ENCODE results near the gene HSPB6.

- TF ChIP-seq CTCF (IDR thresholded peaks at IDR 0.05; ENCODE audit: insufficient read depth, low read depth, low read length) (no peak), EZH2 (IDR thresholded peaks at IDR 0.05; ENCODE audit: insufficient read depth, low read length) (no peak)
Measured at GRCh38 chr19:35713506-35713850, 43.4 kb downstream of the HSPB6 start.

Measured in astrocyte (in vitro differentiated cells and primary cell).